ENCODE results near the gene ASH1L. TPM values are rescaled to one million over a fixed set of nuclear protein-coding genes. Genes with fewer than 3 reads are reported as not detected.

Gene ASH1L
- total and polyA plus RNA-seq, 9 of the 15 experiments (the other 6 are each of a cell fraction or from before 2014, with no cell fraction given) = 2.0 to 23.3 (median 14.6) TPM

GRCh38 chr1:155324037-155324716, 238.4 kb downstream of the ASH1L start (continued):
- TF ChIP-seq SP1 (CRISPR knock-in tag; IDR thresholded peaks at IDR 0.05) = peak; percentile 25; the same call in 1 of the 2 replicates
- no peak for TF ChIP-seq JUND (IDR thresholded peaks at IDR 0.05; ENCODE audit: borderline replicate concordance, low read depth, low read length)
- TF ChIP-seq JUND (tag; IDR thresholded peaks at IDR 0.05; ENCODE audit: borderline replicate concordance, low read depth, low read length) = no peak; the same call in 2 of the 3 replicates
- TF ChIP-seq GABPA (tag; conservative IDR thresholded peaks at IDR 0.05; ENCODE audit: low read depth) = no peak; the same call in 1 of the 2 replicates
- no peak for TF ChIP-seq FOXJ2 (tag; IDR thresholded peaks at IDR 0.05)
- no peak for TF ChIP-seq ZNF133 (CRISPR knock-in tag; IDR thresholded peaks at IDR 0.05)
- TF ChIP-seq GTF3C2 (IDR thresholded peaks at IDR 0.05; ENCODE audit: borderline replicate concordance, extremely low read depth, insufficient read length) = no peak
- TF ChIP-seq YBX1 (IDR thresholded peaks at IDR 0.05) = no peak
- no peak for TF ChIP-seq ELF2 (CRISPR knock-in tag; IDR thresholded peaks at IDR 0.05)
- TF ChIP-seq SP2 (IDR thresholded peaks at IDR 0.05; ENCODE audit: extremely low read depth, low read depth, low read length, poor library complexity, severe bottlenecking) = no peak
- peak; percentile 54 for TF ChIP-seq RBBP5 (IDR thresholded peaks at IDR 0.05; ENCODE audit: borderline replicate concordance, insufficient read depth, low read length, poor library complexity, severe bottlenecking)
- no peak for TF ChIP-seq ZBTB40 (IDR thresholded peaks at IDR 0.05)
- no peak for TF ChIP-seq ZBTB40 (CRISPR knock-in tag; IDR thresholded peaks at IDR 0.05)
